CD4-positive, alpha-beta T cell treated with Interleukin-15 for 4 hours (primary cell): ENCODE data around the gene SDF2L1.
A peak's percentile ranks its signal among the peaks of the same experiment; 100 is the strongest.
"Not testable (repeated sequence)": the region's sequence is repeated elsewhere in the genome, so short reads cannot be mapped to it uniquely, and the experiment has no call there.

Source experiments
- DNase-seq: peaks from one replicate; pipeline ENCODE4 v3.0.0-alpha.2; 2020; ENCODE audit warnings: low spot score

The SDF2L1 gene

GRCh38 chr22:21636629-21637218, 5.4 kb upstream of the SDF2L1 start:
- no peak for DNase-seq

DNA sequence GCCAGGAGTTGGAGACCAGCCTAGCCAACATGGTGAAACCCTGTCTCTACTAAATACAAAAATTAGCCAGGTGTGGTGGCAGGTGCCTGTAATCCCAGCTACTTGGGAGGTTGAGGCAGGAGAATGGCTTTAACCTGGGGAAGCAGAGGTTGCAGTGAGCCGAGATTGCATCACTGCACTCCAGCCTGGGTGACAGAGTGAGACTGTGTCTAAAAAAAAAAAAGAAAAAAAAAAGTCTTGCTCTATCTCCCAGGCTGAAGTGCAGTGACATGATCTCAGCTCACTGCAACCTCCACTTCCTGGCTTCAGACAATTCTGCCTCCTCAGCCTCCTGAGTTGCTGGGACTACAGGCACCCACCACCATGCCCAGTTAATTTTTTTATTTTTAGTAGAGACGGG, 4.7 kb upstream of the SDF2L1 start:
- DNase-seq, result not testable (repeated sequence)

GRCh38 chr22:21639359-21639758, 2.7 kb upstream of the SDF2L1 start:
- no peak for DNase-seq

- DNase-seq, result no peak
Measured at GRCh38 chr22:21640810-21641209, 1.3 kb upstream of the SDF2L1 start.

- no peak for DNase-seq
Measured at GRCh38 chr22:21641417-21641788, 699 bp upstream of the SDF2L1 start.

GRCh38 chr22:21642584-21643448, 714 bp downstream of the SDF2L1 start:
- DNase-seq, result peak; percentile 61

GRCh38 chr22:21643533-21644357, 1.6 kb downstream of the SDF2L1 start:
- DNase-seq, result no peak

GRCh38 chr22:21645513-21645912, 3.4 kb downstream of the SDF2L1 start:
- DNase-seq, result not testable (repeated sequence)

- peak; percentile 85 for DNase-seq
Measured at GRCh38 chr22:21646608-21647590, 4.8 kb downstream of the SDF2L1 start.

GRCh38 chr22:21650280-21650679, 8.2 kb downstream of the SDF2L1 start:
- DNase-seq, result no peak

DNA sequence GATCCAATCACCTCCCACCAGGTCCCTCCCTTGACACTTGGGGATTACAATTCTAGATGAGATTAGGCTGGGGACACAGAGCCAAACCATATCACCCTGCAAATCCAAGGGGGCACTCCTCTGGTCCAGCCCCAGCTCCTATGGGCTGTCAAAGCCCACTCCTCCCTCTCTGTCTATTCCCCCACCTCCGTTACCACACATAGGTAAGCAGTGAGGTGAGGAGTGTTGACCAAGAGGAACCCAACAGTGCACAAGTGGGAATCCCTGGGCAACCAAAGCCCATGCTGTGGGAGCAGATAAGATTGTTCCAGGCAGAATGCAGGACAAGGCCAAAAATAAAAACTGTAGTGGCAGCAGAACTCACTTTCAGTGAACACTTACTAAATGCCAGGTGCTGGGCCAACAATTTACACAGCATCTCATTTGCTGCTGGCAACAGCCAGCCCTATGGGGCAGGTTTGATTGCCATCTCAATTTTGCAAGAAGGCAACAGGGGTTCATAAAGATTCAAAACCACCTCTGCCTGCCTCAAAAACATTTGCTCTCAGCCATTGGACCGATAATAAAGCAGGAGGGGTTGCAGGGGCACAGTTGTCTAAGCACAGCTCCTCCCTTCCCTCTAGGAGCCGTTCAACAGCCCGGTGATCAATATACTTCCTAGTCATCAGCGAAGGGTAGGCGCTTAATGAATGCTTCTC, 8.9 kb downstream of the SDF2L1 start:
- DNase-seq, result no peak

- DNase-seq, result no peak
Measured at GRCh38 chr22:21651521-21652009, 9.5 kb downstream of the SDF2L1 start.

DNA sequence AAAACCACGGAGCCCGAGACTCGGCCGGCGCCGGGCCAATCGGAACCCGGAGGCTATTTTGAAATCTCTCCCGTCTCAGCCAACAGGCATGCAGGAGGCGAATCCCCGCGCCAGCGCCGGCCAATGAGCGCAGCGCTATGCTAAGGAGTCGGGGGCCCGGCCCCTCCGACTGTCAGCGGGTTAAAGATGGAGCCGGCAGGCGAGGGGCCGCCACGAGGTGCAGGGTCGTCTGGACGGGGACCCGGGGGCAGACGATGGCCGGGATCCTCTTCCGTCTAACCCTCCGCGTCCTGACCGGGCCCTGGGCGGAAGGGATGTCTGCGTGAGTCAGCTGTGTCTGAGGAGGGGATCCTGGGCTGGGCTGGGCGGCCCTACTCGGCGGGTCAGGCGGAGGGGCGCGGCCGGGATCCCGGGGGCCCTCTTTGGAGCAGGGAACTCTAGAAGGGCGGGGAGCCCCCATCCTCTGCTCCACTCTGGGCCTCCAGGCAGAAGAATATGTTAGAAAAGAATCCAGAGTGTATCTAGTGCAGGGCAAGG, 10.0 kb downstream of the SDF2L1 start:
- DNase-seq, result peak; percentile 82

DNA sequence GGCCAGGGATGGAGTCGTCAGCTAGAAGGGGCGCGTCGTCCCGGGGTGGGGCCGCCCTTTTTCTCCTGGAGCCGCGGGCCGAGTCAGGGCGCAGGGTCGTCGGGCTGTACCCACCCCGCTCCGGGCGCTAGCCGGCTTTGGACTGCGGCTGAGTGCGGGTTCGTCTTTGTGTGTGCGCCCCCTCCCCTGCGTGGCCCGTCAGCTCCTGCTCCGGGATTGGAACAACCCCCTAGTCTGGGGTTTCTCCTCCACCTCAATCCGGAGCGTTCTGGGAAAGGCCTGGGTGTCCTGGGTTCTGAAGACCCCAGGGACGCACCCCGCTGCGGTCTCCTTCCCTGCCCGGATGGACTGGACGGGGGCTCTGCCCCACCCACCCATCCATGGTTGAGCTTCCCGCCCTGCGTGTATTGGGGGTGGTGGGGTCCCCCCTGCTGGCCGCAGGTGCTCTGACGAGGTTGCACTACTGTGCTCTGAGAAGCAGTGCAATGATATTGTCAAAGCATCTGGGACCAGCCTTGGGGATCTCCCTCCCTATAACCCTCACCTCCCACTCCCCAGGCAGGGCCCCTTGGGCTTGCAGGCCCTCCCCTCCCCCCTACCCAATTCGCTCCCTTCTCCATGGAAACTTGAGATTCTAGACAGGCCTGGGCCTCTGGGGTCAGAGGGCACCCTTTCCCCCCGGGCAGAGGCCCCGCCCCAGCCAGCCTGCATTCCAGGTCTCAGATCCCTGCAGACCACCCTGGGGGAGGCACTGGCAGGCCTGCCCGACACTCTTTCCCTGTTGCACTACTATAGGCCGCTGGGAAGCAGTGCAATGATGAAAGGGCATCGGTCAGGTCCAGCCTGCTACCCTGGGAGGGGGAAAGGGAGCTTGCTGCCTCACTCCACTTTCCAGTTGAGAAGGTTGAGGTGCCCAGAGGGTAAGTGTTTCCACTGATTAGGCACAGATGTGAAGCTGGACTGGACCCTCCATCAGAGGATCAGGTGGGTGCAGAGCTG, 10.7 kb downstream of the SDF2L1 start:
- DNase-seq, result no peak

DNA sequence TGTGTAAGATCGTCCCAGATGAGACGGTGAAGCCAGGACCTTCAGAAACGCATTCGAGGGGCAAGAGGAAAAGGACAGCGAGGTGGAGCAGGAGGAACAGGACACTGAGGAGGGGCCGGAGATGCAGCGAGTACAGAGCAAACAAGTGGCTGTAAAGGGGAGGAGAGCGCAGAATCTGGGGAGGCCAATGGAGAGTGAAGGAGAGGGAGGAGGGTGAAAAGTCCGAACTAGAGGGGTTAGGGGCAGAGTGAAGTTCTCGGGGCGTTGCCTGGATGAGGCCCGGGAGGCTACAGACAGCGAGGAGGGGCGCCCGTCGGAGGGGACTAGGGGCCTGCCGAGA, 14.9 kb downstream of the SDF2L1 start:
- no peak for DNase-seq

GRCh38 chr22:21657360-21658032, 15.4 kb downstream of the SDF2L1 start:
- DNase-seq, result peak; percentile 70

DNA sequence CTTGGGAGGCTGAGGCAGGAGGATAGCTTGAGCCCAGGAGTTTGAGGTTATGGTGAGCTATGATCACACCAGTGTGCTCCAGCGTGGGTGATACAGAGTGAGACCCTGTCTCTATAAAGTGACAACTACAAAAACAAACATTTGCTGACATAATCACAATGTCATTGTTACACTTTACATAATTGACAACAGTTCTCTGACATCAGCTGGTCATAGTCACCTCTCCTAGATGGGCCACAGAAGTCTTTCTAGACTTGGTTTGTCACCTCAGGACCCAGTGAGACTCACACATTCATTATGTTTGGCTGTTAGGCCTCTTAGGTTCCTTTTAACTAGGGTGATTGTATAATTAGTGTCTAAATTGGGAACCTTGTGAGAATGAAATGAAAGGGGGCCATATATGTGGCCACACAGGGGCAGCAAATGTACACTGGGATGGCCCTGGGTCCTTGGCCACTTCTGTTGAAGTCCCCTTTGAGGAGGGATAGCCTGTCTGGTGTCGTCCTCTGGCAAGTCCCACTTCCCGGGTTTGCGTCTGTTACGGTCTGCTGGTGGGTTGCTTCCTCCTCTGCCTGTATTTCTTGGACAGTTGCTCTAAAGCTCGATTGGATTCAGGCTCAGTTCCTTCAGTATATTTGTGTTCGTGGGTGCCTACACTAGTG, 17.9 kb downstream of the SDF2L1 start:
- DNase-seq, result no peak

DNA sequence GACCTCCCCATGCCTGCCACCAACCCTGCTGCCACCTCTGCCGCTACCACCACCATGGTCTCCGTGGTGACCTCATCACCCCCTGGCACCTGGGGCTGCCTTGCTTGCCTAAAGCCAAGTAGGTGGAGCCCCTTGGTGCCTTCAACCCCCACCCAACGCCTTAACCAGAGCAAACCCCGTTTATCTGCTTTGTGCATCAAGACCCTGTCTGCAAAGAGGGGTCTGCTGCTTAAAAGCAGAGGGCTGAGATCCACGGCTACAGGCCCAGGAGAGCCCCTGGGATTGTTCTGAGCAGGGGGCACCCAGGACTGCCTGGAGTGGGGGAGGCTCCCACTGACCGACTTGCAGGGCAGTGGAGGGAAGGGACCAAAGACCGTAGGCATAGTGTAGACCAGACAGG, 18.8 kb downstream of the SDF2L1 start:
- no peak for DNase-seq
